ENCODE data around the gene SLC1A5.
"Not testable (repeated sequence)": the region's sequence is repeated elsewhere in the genome, so short reads cannot be mapped to it uniquely, and the experiment has no call there.

SLC1A5 gene

DNA sequence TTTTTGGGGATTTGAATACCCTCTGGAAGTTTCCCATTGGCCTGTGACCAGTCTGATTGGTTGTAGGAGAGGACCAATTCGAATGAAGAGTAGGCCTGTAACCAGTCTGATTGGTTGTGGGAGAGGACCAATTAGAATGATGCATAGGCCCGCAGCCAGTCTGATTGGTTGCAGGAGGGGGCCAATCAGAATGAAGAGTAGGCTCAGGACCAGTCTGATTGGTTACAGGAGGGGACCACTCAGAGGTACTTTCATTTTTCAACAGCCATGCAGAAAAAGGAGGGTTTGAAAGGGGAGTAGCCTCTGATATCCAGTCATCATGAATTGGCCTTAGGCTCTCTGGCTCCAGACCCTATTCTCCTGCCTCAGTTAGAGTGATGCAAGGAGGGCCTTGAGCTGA lies 30.4 kb upstream of the SLC1A5 start:
- H3K9me3 ChIP-seq (ENCODE audit: control insufficient read depth, insufficient read depth, low read length), result no peaks in the 10 kb centered on the region

DNA sequence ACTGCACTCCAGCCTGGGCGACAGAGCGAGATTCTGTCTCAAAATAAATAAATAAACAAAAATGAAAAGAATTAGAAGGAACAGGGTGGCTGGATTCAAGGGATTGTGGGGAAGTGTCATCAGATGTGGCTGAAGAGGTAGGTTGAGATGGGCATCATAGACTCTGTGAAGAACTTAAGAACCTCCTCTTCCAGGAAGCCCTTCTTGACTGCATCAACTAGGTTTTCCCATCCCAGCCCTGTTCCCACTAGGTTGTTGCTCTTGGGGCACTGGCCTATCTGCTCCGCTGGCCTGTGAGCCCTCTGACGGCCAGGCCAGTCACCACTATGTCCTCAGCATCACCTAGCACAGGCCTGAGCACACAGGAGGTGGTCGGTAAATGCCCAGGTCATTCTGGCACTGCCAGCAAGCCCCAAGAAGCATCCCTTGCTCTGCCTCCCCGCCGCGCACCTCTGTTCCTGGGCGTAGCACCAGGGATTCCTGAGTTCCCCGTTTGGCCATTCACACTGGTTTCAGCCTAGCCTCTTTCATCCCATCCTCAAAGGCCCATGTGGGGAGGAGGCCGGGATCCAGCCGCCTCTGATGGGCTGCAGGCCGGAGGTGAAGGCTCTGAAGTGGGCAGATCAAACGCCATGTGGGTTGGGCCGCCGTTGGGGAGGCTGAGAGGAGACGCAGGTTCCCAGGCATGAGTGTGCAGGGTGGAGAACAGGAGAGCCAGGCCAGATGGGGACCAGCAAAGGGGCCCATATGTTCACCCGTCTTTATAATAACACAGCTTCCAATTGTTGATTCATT lies 27.6 kb upstream of the SLC1A5 start:
- Histone ChIP-seq H3K4me3 (ENCODE audit: low read depth, low read length) (no peak overlapping the region), H3K4me1 (ENCODE audit: control insufficient read depth, insufficient read depth, low read length) (peaks cover 2% of the 10 kb centered on the region), H3K27me3 (ENCODE audit: control insufficient read depth, insufficient read depth, low read length) (no peaks in the 10 kb centered on the region), H3K9ac (ENCODE audit: low read depth, low read length) (no peak overlapping the region), H3K36me3 (ENCODE audit: control insufficient read depth, insufficient read depth, low read length) (no peaks in the 10 kb centered on the region), H3K9me3 (ENCODE audit: control insufficient read depth, insufficient read depth, low read length) (no peaks in the 10 kb centered on the region)

More for the DNA sequence above, 30.4 kb upstream of the SLC1A5 start:
- Histone ChIP-seq H3K4me1 (ENCODE audit: control insufficient read depth, insufficient read depth, low read length) (peaks cover 1% of the 10 kb centered on the region), H3K9ac (ENCODE audit: low read depth, low read length) (no peak overlapping the region), H3K36me3 (ENCODE audit: control insufficient read depth, insufficient read depth, low read length) (no peaks in the 10 kb centered on the region), H3K27me3 (ENCODE audit: control insufficient read depth, insufficient read depth, low read length) (no peaks in the 10 kb centered on the region), H3K4me3 (ENCODE audit: low read depth, low read length) (no peak overlapping the region)

DNA sequence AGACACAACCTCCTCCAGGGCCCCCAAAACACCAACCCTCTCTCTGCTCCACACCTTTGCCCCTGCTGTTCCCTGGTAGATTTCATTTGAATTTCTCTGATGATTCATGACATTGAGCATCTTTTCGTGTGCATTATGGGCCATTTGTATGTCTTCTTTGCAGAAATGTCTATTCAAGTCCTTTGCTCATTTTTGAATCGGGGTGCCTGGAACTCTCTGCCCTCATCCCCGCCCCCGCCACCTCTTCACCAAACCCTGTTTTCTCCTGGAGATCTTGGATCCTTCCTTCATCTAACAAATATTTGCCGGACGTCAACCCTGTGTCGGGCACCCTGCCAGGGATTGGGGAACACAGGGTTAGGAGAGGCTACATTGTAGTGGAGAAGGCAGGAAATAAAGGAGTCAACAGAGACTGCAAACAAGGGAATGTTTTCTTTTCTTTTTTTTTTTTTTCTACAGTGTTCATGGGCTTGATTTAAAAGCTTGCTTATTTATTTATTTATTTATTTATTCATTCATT lies 25.5 kb upstream of the SLC1A5 start:
- no peaks in the 10 kb centered on the region for H3K9me3 ChIP-seq (ENCODE audit: control insufficient read depth, insufficient read depth, low read length)
- peaks cover 2% of the 10 kb centered on the region for H3K4me1 ChIP-seq (ENCODE audit: control insufficient read depth, insufficient read depth, low read length)
- no peaks in the 10 kb centered on the region for H3K27me3 ChIP-seq (ENCODE audit: control insufficient read depth, insufficient read depth, low read length)
- no peak overlapping the region for H3K9ac ChIP-seq (ENCODE audit: low read depth, low read length)
- no peak overlapping the region for H3K4me3 ChIP-seq (ENCODE audit: low read depth, low read length)
- no peaks in the 10 kb centered on the region for H3K36me3 ChIP-seq (ENCODE audit: control insufficient read depth, insufficient read depth, low read length)

DNA sequence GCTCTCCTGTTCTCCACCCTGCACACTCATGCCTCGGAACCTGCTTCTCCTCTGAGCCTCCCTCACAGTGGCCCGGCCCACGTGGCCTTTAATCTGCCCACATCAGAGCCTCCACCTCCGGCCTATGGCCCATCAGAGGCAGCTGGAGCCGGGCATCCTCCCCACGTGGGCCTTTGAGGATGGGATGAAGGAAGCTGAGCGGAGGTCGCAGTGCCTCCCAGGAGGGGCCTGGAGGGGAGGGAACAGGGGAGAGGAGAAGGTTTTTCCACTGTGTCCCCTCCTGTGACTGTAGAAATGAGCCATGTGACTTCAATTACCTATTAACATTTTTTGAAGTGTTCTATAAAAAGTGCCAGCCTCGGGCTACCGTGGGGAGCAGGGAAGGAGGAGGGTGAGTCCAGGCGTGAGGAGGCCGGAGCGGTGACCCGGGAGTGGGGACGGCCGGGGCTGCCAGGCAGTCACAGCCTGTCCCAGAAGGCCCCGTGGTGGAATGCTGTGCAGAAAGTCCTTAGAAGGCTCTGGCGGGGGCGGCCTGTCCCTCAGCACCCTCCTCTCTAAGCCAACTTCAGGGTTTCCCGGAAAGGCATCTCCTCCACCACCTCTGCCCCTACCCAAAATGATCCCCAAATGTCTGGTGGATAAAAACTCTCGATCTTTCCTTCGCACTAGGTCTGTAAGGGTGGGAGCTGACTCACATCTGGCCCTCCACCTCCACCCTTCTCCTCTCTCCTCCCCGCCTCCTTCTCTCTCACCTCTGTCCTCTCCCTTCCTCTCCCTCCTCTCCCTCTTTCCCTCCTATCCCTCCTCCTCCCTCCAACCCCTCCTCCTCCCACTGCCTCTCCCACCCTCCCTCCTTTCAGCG lies 24.8 kb upstream of the SLC1A5 start:
- no peak overlapping the region for H3K4me3 ChIP-seq (ENCODE audit: low read depth, low read length)
- no peaks in the 10 kb centered on the region for H3K27me3 ChIP-seq (ENCODE audit: control insufficient read depth, insufficient read depth, low read length)
- no peaks in the 10 kb centered on the region for H3K36me3 ChIP-seq (ENCODE audit: control insufficient read depth, insufficient read depth, low read length)
- H3K9me3 ChIP-seq (ENCODE audit: control insufficient read depth, insufficient read depth, low read length), result no peaks in the 10 kb centered on the region
- H3K9ac ChIP-seq (ENCODE audit: low read depth, low read length), result no peak overlapping the region
- peaks cover 2% of the 10 kb centered on the region for H3K4me1 ChIP-seq (ENCODE audit: control insufficient read depth, insufficient read depth, low read length)

DNA sequence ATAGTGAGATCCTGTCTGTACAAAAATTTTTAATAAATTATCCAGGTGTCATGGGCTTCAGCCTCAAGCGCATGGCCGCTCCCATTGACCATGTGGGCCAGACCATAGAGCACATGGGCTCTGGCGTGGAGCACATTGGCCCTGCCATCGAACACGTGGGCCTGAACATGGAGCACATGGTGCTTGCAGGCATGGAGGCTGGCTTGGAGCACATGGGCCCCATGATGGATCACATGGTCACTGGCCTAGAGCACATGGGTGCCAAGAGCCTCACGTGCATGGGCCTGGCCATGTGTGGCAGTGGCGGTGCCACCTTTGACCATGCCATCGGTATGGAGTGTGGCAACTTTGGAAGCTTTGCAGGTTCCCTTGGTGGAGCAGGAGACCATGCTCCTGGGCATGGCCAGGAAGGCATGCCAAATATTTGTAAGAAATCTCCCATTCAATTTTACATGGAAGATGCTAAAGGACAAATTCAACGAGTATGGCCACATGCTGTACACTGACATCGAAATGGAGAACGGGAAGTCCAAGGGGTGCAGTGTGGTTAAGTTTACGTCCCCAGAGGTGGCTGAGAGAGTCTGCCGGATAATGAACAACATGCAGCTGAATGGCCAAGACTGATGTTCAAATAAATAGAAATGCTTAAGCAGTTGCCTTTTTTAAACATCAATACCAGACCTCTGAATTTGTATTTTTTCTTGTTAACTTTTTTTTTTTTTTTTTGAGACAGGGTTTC lies 21.3 kb upstream of the SLC1A5 start:
- Histone ChIP-seq H3K9me3 (ENCODE audit: control insufficient read depth, insufficient read depth, low read length) (no peaks in the 10 kb centered on the region), H3K4me3 (ENCODE audit: low read depth, low read length) (no peak overlapping the region), H3K4me1 (ENCODE audit: control insufficient read depth, insufficient read depth, low read length) (peaks cover 2% of the 10 kb centered on the region), H3K9ac (ENCODE audit: low read depth, low read length) (no peak overlapping the region), H3K27me3 (ENCODE audit: control insufficient read depth, insufficient read depth, low read length) (no peaks in the 10 kb centered on the region), H3K36me3 (ENCODE audit: control insufficient read depth, insufficient read depth, low read length) (no peaks in the 10 kb centered on the region)

DNA sequence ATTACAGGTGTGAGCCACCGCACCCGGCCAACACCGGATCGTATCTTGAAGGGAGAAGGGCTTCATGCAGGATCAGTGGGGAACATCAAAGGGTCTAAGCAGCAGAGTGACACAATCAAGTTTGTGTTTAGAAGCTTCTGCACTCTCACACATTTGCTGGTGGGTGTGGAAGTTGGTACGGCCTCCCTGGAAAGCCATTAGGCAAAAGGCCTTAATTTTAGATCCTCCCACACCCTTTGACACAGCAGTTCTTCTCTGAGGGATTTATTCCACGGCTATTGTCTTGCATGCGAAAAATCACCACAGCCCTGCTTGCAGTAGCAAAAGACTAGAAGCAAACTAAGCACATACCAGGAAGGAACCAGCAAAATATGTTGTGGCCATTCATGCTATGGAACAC lies 18.3 kb upstream of the SLC1A5 start:
- no peak overlapping the region for H3K9ac ChIP-seq (ENCODE audit: low read depth, low read length)
- H3K9me3 ChIP-seq (ENCODE audit: control insufficient read depth, insufficient read depth, low read length), result no peaks in the 10 kb centered on the region
- H3K4me1 ChIP-seq (ENCODE audit: control insufficient read depth, insufficient read depth, low read length), result no peaks in the 10 kb centered on the region
- H3K27me3 ChIP-seq (ENCODE audit: control insufficient read depth, insufficient read depth, low read length), result no peaks in the 10 kb centered on the region
- no peaks in the 10 kb centered on the region for H3K36me3 ChIP-seq (ENCODE audit: control insufficient read depth, insufficient read depth, low read length)
- H3K4me3 ChIP-seq (ENCODE audit: low read depth, low read length), result no peak overlapping the region

DNA sequence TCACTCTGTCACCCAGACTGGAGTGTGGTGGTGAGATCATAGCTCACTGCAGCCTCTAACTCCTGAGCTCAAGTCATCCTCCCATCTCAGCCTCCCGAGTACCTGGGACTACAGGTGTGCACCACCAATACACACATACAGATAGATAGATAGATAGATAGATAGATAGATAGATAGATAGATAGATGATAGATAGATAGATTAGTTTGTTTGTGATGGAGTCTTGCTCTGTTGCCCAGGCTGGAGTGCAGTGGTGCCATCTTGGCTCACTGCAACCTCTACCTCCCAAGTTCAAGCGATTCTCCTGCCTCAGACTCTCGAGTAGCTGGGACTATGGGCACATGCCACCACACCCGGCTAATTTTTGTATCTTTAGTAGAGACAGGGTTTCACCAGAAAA lies 16.0 kb upstream of the SLC1A5 start:
- H3K9ac ChIP-seq (ENCODE audit: low read depth, low read length); H3K36me3 ChIP-seq (ENCODE audit: control insufficient read depth, insufficient read depth, low read length); H3K9me3 ChIP-seq (ENCODE audit: control insufficient read depth, insufficient read depth, low read length); H3K27me3 ChIP-seq (ENCODE audit: control insufficient read depth, insufficient read depth, low read length); H3K4me3 ChIP-seq (ENCODE audit: low read depth, low read length); H3K4me1 ChIP-seq (ENCODE audit: control insufficient read depth, insufficient read depth, low read length): not testable (repeated sequence)

DNA sequence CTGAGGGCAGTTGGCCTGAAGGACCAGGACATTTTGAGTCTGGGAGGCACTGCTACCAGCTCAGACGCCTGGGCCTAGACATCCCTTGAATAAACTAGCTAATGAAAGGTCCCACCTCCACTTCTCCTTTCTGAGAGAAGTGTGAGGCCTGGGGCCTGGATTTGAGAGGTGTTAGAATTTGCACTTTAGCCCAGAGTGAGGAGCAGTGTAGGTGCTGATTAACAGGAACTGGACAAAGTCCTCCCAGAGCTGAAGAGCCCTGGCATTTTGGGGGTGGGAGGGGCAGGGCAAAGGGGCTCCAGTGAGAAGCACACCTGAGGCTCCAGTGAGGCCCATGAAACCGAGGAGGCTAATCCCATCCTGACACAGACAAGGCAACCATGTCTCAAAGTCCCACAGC lies 15.2 kb upstream of the SLC1A5 start:
- H3K27me3 ChIP-seq (ENCODE audit: control insufficient read depth, insufficient read depth, low read length), result no peaks in the 10 kb centered on the region
- H3K36me3 ChIP-seq (ENCODE audit: control insufficient read depth, insufficient read depth, low read length), result no peaks in the 10 kb centered on the region
- no peak overlapping the region for H3K9ac ChIP-seq (ENCODE audit: low read depth, low read length)
- H3K4me3 ChIP-seq (ENCODE audit: low read depth, low read length), result no peak overlapping the region
- H3K9me3 ChIP-seq (ENCODE audit: control insufficient read depth, insufficient read depth, low read length), result no peaks in the 10 kb centered on the region
- no peaks in the 10 kb centered on the region for H3K4me1 ChIP-seq (ENCODE audit: control insufficient read depth, insufficient read depth, low read length)

DNA sequence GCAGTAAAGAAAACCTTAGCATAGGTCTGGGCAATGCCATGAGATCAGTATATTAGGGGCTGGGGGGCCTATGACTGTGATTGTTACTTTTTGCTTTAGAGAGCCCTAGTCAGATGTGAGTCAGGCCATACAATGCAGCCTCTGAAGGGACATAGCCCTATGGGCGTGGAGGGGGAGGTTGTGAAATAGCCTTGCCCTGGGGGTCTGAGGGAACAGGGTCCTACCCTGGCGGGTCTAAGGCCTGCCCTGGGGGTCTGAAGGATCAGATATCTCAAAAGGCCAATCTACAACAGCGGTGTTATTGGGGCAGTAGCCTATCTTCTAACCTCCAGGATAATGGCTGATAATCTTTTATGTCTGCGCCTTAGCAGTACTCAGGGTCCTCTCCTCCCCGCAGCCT lies 13.8 kb upstream of the SLC1A5 start:
- no peaks in the 10 kb centered on the region for H3K36me3 ChIP-seq (ENCODE audit: control insufficient read depth, insufficient read depth, low read length)
- H3K9ac ChIP-seq (ENCODE audit: low read depth, low read length), result no peak overlapping the region
- no peaks in the 10 kb centered on the region for H3K4me1 ChIP-seq (ENCODE audit: control insufficient read depth, insufficient read depth, low read length)
- no peaks in the 10 kb centered on the region for H3K27me3 ChIP-seq (ENCODE audit: control insufficient read depth, insufficient read depth, low read length)
- H3K9me3 ChIP-seq (ENCODE audit: control insufficient read depth, insufficient read depth, low read length), result no peaks in the 10 kb centered on the region
- H3K4me3 ChIP-seq (ENCODE audit: low read depth, low read length), result no peak overlapping the region

DNA sequence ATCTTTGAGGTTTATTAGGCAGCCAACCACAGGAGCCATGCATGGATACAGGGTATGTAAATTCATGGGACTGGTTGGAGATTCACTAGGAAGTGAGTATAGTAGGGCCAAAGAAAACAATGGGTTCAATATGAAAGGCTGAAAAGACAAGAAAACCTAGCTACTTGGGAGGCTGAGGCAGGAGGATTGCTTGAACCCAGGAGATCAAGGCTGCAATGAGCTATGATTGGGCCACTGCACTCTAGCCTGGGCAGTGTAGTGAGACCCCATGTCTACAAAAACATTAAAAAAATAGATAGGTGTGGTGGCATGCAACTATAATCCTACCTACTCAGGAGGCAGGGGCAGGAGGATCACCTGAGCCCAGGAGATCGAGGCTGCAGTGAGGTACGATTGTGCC lies 10.3 kb upstream of the SLC1A5 start:
- H3K9ac ChIP-seq (ENCODE audit: low read depth, low read length), result no peak overlapping the region
- no peaks in the 10 kb centered on the region for H3K4me1 ChIP-seq (ENCODE audit: control insufficient read depth, insufficient read depth, low read length)
- no peaks in the 10 kb centered on the region for H3K36me3 ChIP-seq (ENCODE audit: control insufficient read depth, insufficient read depth, low read length)
- no peaks in the 10 kb centered on the region for H3K9me3 ChIP-seq (ENCODE audit: control insufficient read depth, insufficient read depth, low read length)
- H3K4me3 ChIP-seq (ENCODE audit: low read depth, low read length), result no peak overlapping the region
- no peaks in the 10 kb centered on the region for H3K27me3 ChIP-seq (ENCODE audit: control insufficient read depth, insufficient read depth, low read length)

DNA sequence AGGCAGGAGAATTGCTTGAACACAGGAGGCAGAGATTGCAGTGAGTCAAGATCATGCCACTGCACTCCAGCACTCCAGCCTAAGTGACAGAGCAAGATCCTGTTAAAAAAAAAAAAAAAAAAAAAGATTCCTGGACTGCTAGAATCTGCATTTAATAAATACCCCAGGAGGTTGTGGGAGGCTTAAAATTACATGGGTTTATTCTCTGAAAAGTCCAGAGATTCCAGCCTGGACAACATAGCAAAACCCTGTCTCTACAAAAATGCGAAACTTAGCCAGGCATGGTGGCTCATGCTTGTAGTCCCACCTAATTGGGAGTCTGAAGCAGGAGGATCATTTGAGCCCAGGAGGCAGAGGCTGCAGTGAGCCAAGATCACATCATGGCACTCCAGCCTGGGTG lies 9.5 kb upstream of the SLC1A5 start:
- H3K9ac ChIP-seq (ENCODE audit: low read depth, low read length), result no peak overlapping the region
- no peaks in the 10 kb centered on the region for H3K27me3 ChIP-seq (ENCODE audit: control insufficient read depth, insufficient read depth, low read length)
- no peaks in the 10 kb centered on the region for H3K4me1 ChIP-seq (ENCODE audit: control insufficient read depth, insufficient read depth, low read length)
- H3K9me3 ChIP-seq (ENCODE audit: control insufficient read depth, insufficient read depth, low read length), result no peaks in the 10 kb centered on the region
- H3K4me3 ChIP-seq (ENCODE audit: low read depth, low read length), result no peak overlapping the region
- H3K36me3 ChIP-seq (ENCODE audit: control insufficient read depth, insufficient read depth, low read length), result no peaks in the 10 kb centered on the region

Measured in iPS-15b (cell line).